HG02798 (cell line): ENCODE results near the gene DCTN4.

ENCODE experiments used
- ATAC-seq: cut with Tn5 transposase; IDR thresholded peaks from one replicate; pipeline ENCODE4 v1.9.1; 2021; ENCODE audit warnings: mild to moderate bottlenecking; ENCODE audit not compliant: unreplicated experiment, poor library complexity

Gene DCTN4

GRCh38 chr5:150779397-150780186 is 20.8 kb upstream of the DCTN4 start:
- peak; percentile 1 for ATAC-seq

- peak; percentile 33 for ATAC-seq
Observed at GRCh38 chr5:150778517-150779396, 19.9 kb upstream of the DCTN4 start, which contains the start of gene SMIM3. TSS of gene SMIM3 (plus strand) at chr5:150778757. CDS start at chr5:150795441, 16,684 bp downstream.

GRCh38 chr5:150778088-150778516 is 19.3 kb upstream of the DCTN4 start:
- no peak for ATAC-seq

DNA sequence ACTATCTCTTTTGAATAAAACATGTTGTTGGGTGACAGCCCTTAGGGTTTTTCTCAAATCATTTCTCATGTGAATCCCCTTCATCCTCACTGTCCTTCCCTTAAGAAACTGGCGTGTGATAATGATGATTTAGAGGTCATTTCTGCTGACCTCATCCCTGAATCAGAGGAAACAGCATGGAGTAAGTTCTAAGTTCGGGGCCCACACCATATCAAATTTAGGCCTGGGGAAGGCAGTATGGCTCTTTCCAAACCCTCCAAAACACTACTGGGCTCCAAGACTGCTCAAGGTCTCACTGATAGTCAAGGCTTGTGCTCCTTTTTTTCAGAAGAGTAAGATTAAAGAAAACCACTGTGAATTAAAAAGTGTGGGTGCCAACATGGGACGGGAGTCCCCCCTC is 18.9 kb upstream of the DCTN4 start:
- ATAC-seq, result no peak

- ATAC-seq, result no peak
Observed at GRCh38 chr5:150774145-150774544, 15.3 kb upstream of the DCTN4 start.

GRCh38 chr5:150771034-150771795 is 12.4 kb upstream of the DCTN4 start:
- ATAC-seq, result no peak

DNA sequence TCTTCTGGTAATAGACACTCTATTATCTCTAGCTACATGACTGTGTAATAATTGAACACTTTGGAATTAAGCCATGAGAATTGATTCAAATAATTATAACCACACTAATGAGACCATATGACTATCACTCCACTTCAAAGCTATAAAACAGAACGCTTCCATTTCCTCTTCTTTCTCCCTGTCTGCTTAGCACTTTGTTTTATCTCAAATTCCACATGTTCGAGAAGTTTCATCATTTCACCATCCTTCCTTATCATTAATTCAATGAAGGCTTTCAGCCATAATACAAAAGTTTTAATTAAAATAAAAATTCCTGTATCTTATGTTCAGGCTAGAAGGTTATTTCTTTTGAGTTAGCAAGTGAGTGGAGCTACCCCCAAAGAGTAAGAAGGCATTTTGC is 7.4 kb upstream of the DCTN4 start:
- no peak for ATAC-seq

GRCh38 chr5:150765799-150766169 is 7.0 kb upstream of the DCTN4 start:
- no peak for ATAC-seq

DNA sequence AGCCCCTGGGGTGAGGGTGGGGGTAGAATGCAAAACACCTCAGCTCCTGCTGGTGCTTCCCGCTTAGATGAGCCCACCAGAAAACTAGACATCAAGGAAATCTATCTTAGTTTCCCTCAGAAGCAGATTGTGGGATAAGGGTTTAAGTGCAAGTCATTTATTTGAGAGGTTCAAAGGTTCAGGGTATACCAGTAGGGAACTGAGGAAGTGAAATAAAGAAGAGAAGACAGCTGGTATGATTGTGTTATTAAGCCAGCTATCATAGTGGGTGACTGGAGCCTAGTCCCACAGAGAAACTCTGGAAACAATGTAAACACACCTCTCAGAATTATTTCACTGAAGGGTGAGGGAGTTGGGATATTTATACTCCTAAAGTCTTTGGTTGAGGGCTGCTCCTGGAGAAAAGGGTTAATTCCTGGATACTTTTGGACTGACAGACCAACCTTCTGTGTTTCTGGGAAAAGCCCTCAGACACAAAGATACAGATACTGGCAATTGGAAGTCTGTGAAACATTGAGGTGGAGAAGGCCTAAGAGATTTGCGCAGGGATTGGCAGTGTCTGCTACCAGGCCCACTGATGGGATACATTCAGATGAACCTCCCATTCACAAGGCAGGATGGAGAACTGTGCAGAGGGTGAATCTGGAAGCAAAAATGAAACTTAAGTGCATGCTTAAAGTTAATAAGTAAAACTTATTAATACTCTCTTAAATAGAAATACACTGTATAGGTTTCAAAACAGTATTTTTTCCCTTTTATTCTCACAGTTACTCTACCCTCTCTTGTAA is 6.4 kb upstream of the DCTN4 start:
- ATAC-seq, result no peak

DNA sequence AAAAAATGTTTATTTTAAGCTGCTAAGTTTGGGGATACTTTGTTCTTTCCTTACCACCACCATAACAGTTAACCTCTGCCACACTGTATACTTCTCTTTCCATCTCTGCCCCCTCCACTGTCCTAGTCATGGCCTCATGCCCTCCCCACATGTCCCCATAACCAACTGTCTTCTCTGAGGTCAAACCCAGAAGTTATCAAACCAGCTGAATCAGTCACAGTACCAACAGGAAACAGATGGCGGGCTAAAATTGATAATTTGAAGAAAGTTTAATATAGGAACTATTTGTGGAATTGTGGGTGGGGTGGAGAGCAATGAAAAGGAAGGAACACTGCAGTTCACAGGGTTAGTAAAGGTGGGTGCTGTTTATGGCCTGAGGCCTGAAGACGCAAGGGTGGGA is 5.7 kb upstream of the DCTN4 start:
- no peak for ATAC-seq

DNA sequence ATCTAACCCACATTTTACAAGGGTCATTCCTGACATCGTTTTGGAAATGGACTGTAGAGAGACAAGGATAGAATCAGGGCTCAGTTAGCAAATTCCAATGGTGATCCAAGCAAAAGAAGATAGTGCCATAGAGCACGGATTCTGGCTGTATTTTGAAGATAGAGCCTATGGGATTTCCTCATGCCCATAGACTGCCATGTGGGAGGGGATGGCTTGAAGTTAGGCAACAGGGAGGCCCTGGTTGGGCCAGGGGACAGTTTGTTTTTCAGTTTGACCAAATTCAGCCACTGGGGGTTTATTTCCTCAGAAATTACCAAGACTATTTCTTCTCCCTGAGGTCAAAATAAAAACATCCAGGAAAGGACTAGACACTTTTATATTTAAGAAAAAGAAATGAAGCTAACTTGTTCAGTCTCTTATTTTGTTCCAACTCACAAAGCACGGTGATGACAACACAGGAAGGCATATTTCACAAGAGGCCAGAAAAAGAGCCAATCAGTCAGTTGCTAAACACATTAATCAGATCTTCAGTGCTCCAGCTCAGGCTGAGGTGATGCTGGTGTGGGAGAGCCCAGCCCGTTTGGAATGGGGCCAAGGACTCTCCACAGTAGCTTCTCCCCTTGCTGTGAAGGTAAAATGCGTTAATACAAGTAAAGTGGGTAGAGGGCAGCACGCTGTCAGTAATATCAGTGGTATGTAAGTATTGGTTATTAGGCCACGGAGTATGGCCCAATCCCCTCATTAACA is 4.4 kb upstream of the DCTN4 start:
- ATAC-seq, result no peak

GRCh38 chr5:150762211-150762610 is 3.4 kb upstream of the DCTN4 start:
- no peak for ATAC-seq

DNA sequence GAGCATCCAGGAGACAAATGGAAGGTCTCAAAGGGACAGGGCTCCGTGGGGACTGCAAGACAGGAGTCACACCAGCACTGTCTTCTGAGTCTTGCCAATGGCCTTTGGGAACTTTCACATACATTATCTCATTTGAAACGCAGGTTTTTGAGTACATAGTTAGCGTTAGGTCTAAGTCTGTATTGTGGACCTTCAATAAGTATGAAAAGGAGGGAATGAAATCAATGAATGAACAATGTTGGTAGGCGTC is 442 bp upstream of the DCTN4 start:
- no peak for ATAC-seq

GRCh38 chr5:150758203-150758530 is 650 bp downstream of the DCTN4 start:
- ATAC-seq, result peak; percentile 12

- ATAC-seq, result no peak
Observed at GRCh38 chr5:150757087-150757649, 1.6 kb downstream of the DCTN4 start.

DNA sequence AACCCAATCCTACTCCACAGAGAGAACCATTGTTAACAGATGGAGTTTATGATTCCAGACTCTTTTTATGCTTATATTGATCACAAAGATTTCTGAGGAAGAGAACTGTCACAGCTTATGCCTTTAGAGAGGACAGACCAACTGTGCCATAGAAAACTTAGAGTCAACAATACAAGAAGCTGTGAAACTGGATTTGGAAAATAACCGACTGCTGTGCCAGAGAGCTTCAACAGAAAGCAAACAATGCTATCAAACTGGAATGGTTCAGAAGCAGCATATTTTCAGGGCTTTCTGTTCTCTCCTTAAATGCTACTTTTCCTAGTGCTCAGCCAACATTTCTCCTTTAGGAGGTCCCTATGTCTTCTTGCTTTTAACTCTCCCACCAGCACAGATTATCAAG is 5.0 kb downstream of the DCTN4 start:
- ATAC-seq, result no peak

- no peak for ATAC-seq
Observed at GRCh38 chr5:150753463-150753862, 5.4 kb downstream of the DCTN4 start.

GRCh38 chr5:150751096-150751891 is 7.5 kb downstream of the DCTN4 start:
- no peak for ATAC-seq

- ATAC-seq, result no peak
Observed at GRCh38 chr5:150750469-150750868, 8.3 kb downstream of the DCTN4 start.
